Superior temporal gyrus (tissue), 1 donor: Measurements from ENCODE around the gene ZNF668.
"Not testable (repeated sequence)": the region's sequence is repeated elsewhere in the genome, so short reads cannot be mapped to it uniquely, and the experiment has no call there.

Source experiments
- DNase-seq: peaks from one replicate; pipeline ENCODE4 v3.0.0-alpha.2; 2016; ENCODE audit errors: extremely low spot score

The ZNF668 gene

GRCh38 chr16:31011815-31012214 lies 62.2 kb downstream of the ZNF668 start:
- not testable (repeated sequence) for DNase-seq
